Measurements from ENCODE around the gene PIK3C2G.

The PIK3C2G gene

GRCh38 chr12:18430425-18431048 is 169.2 kb downstream of the PIK3C2G start:
- H3K27me3 ChIP-seq (replicated peaks; ENCODE audit: control insufficient read depth, insufficient read depth, low read length), result no peaks in the 10 kb centered on the region
- H3K4me3 ChIP-seq (replicated peaks; ENCODE audit: low read depth, low read length), result no peak overlapping the region
- DNase-seq (ENCODE audit: extremely low read depth, insufficient read length), result no peak
- peak; percentile 68 for TF ChIP-seq CTCF (IDR thresholded peaks at IDR 0.05; ENCODE audit: insufficient read depth, low read length, poor library complexity, severe bottlenecking)
- H3K36me3 ChIP-seq (ENCODE audit: control insufficient read depth, insufficient read depth, low read length), result no peaks in the 10 kb centered on the region

GRCh38 chr12:18431771-18432170 is 170.5 kb downstream of the PIK3C2G start:
- H3K4me3 ChIP-seq (replicated peaks; ENCODE audit: low read depth, low read length), result no peak overlapping the region
- H3K36me3 ChIP-seq (ENCODE audit: control insufficient read depth, insufficient read depth, low read length), result no peaks in the 10 kb centered on the region
- no peak for TF ChIP-seq CTCF (IDR thresholded peaks at IDR 0.05; ENCODE audit: insufficient read depth, low read length, poor library complexity, severe bottlenecking)
- DNase-seq (ENCODE audit: extremely low read depth, insufficient read length), result no peak
- no peaks in the 10 kb centered on the region for H3K27me3 ChIP-seq (replicated peaks; ENCODE audit: control insufficient read depth, insufficient read depth, low read length)

GRCh38 chr12:18432206-18432605 is 170.9 kb downstream of the PIK3C2G start:
- Histone ChIP-seq H3K36me3 (ENCODE audit: control insufficient read depth, insufficient read depth, low read length) (no peaks in the 10 kb centered on the region), H3K4me3 (replicated peaks; ENCODE audit: low read depth, low read length) (no peak overlapping the region), H3K27me3 (replicated peaks; ENCODE audit: control insufficient read depth, insufficient read depth, low read length) (no peaks in the 10 kb centered on the region)
- no peak for TF ChIP-seq CTCF (IDR thresholded peaks at IDR 0.05; ENCODE audit: insufficient read depth, low read length, poor library complexity, severe bottlenecking)
- DNase-seq (ENCODE audit: extremely low read depth, insufficient read length), result no peak

- no peak for TF ChIP-seq CTCF (IDR thresholded peaks at IDR 0.05; ENCODE audit: insufficient read depth, low read length, poor library complexity, severe bottlenecking)
- H3K4me3 ChIP-seq (replicated peaks; ENCODE audit: low read depth, low read length), result no peak overlapping the region
- H3K36me3 ChIP-seq (ENCODE audit: control insufficient read depth, insufficient read depth, low read length), result no peaks in the 10 kb centered on the region
- no peaks in the 10 kb centered on the region for H3K27me3 ChIP-seq (replicated peaks; ENCODE audit: control insufficient read depth, insufficient read depth, low read length)
- DNase-seq (ENCODE audit: extremely low read depth, insufficient read length), result no peak
Observed at GRCh38 chr12:18436170-18436569, 174.9 kb downstream of the PIK3C2G start.

GRCh38 chr12:18439541-18439940 is 178.2 kb downstream of the PIK3C2G start:
- no peak for TF ChIP-seq CTCF (IDR thresholded peaks at IDR 0.05; ENCODE audit: insufficient read depth, low read length, poor library complexity, severe bottlenecking)
- no peak for DNase-seq (ENCODE audit: extremely low read depth, insufficient read length)
- no peaks in the 10 kb centered on the region for H3K36me3 ChIP-seq (ENCODE audit: control insufficient read depth, insufficient read depth, low read length)
- no peak overlapping the region for H3K4me3 ChIP-seq (replicated peaks; ENCODE audit: low read depth, low read length)
- H3K27me3 ChIP-seq (replicated peaks; ENCODE audit: control insufficient read depth, insufficient read depth, low read length), result no peaks in the 10 kb centered on the region

Measured in GM06990 (cell line).